Upper lobe of right lung (tissue), 1 donor: ENCODE results near the gene NKD1. TPM values are rescaled to one million over a fixed set of nuclear protein-coding genes. Genes with fewer than 3 reads are reported as not detected.

Source experiments
- ATAC-seq: fragments of 200-7000 bp; cut with Tn5 transposase; one replicate; pipeline ENCODE4 v1.9.1; 2020; ENCODE audit warnings: mild to moderate bottlenecking, moderate library complexity
- DNase-seq: peaks from one replicate; pipeline ENCODE4 v3.0.0-alpha.2; 2020
- H3K27ac ChIP-seq: fragments of 200-600 bp; one replicate; pipeline ENCODE4 v1.8.0; 2022
- H3K27me3 ChIP-seq: fragments of 200-600 bp; one replicate; pipeline ENCODE4 v1.8.0; 2022; ENCODE audit warnings: mild to moderate bottlenecking
- H3K36me3 ChIP-seq: fragments of 200-600 bp; one replicate; pipeline ENCODE4 v1.8.0; 2022
- H3K4me1 ChIP-seq: fragments of 200-600 bp; one replicate; pipeline ENCODE4 v1.8.0; 2022
- H3K4me3 ChIP-seq: fragments of 200-600 bp; one replicate; pipeline ENCODE4 v1.8.0; 2022; ENCODE audit warnings: mild to moderate bottlenecking
- H3K9me3 ChIP-seq: fragments of 200-600 bp; one replicate; pipeline ENCODE4 v1.8.0; 2022
- CTCF ChIP-seq: fragments of 200-600 bp; IDR thresholded peaks from one replicate; pipeline ENCODE4 v1.8.0; 2022; ENCODE audit warnings: antibody characterized with exemption
- intact Hi-C: fragments of 100-400 bp; cut with DNase I; formaldehyde crosslinking; loops from one replicate; pipeline ENCODE4 v1.11.0; 2022
- total RNA-seq: library from RNA; stranded (reverse); fragmentation: NEBNext Ultra II Directional; extraction: Animal tissue kit (Norgen Biotek cat#: 25700); gene quantifications from one replicate; pipeline ENCODE4 v1.2.1, GENCODE V29; 2021
- donor health status: DM: no; HTN: yes; CAD: no; lungs with severe emphysema.

Gene NKD1
- total RNA-seq, 1 donor from 2014 or later = 47.2 TPM

GRCh38 chr16:50679676-50680555, 131.7 kb downstream of the NKD1 start:
- Histone ChIP-seq H3K27ac (no peak overlapping the region), H3K4me3 (peak overlapping the region; percentile 48), H3K4me1 (peaks cover 29% of the 10 kb centered on the region), H3K27me3 (no peaks in the 10 kb centered on the region), H3K9me3 (no peaks in the 10 kb centered on the region), H3K36me3 (peaks cover 4% of the 10 kb centered on the region)
- DNase-seq (no peak), ATAC-seq (no peak)
- intact Hi-C loops = no loop called here
- TF ChIP-seq CTCF = no peak

- peak overlapping the region; percentile 69 for H3K27ac ChIP-seq
- no peak for DNase-seq
- ATAC-seq = no peak
- H3K4me1 ChIP-seq = peaks cover 33% of the 10 kb centered on the region
- peaks cover 4% of the 10 kb centered on the region for H3K36me3 ChIP-seq
- TF ChIP-seq CTCF = no peak
- peak overlapping the region; percentile 48 for H3K4me3 ChIP-seq
- H3K27me3 ChIP-seq = no peaks in the 10 kb centered on the region
- H3K9me3 ChIP-seq = no peaks in the 10 kb centered on the region
- intact Hi-C loops = no loop called here
Observed at GRCh38 chr16:50680556-50680893, 132.3 kb downstream of the NKD1 start.

DNA sequence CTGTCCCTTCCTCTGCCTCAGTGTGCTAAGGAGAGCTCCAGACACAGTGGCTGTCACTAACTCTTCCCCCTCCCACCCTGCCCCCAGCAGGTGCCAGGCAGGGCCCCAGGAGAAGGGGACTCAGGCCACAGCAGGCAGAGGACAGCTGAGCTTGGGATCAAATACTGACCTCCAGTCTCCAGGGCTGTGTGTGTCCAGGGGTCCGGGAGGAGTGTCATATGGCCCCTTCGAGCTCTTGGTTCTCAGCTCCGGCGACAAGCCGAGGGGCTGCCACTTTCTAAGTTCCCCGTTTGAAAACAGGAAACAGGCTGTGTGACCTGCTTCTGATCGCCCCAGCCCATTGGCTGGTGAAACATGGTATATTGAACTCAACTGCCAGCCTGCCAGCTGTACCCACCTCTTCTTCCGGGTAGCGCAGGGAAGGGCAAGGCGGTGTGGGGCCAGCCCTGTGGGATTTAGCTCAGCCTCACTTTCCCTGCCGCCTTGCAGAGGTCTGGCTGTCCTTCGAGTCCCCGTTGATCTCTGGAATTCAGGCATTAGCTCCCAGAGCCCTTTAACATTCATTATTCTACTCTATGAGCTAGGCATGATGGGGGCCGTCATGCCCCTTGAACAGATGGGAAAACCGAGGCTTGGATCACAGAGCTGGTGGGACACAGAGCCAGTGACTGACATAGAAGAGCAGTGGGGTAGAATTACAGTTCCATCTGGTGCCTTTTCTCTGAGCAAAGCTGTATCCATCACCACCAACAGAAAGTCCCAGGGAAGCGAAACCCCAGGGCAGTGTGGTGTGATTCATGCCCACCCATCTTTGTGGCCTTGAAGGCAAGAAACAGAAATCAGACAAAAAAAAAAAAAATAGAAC, 133.1 kb downstream of the NKD1 start, which contains the start of gene SNX20:
SNX20 (minus strand) TSS at position 292 of the 865 bp plus-strand sequence. CDS start 3,786 bp downstream, outside the sequence.
- DNase-seq = no peak
- peak; percentile 75 for ATAC-seq
- peak within 1 kb of the TSS; percentile 48 for H3K4me3 ChIP-seq
- H3K27me3 ChIP-seq = no peaks in the 10 kb centered on the region
- peaks cover 4% of the 10 kb centered on the region for H3K36me3 ChIP-seq
- no peaks in the 10 kb centered on the region for H3K9me3 ChIP-seq
- H3K4me1 ChIP-seq = peaks cover 35% of the 10 kb centered on the region
- peak within 1 kb of the TSS; percentile 69 for H3K27ac ChIP-seq
- intact Hi-C loops = no loop called here
- TF ChIP-seq CTCF = no peak

DNA sequence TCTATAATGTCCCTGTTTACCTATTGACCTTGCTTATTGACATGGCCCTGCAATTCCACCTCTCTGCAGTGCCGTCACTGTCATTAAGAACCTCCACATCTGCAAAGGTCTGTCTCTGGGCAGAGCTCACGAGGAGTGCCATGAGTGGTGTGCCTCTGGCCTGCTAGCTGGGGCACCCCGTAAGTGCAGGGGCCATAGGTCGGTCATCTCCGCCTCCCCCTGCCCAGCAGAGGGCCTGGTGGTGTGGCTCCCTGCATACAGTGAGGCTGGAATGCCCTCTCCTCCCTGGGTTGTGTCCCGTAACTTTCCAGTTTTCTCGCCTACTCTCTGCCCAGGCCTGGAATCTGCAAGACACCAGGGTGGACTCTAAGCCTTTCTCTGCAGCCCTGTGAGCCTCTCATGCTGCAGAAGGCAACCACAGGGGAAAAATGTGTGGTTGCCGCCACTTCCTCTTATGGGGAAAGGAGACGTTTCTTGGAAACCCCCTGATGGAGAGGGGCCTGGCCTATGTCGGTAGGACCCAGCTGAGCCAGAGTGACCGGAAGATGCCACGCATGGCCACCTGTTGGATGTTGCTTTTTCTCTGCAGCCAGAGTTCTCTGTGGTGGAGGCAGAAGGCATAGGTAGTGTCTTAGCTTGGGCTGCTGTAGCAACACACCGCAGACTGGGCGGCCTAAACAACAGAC, 135.6 kb downstream of the NKD1 start:
- intact Hi-C loops = no loop called here

More for the DNA sequence above, 135.6 kb downstream of the NKD1 start:
- no peaks in the 10 kb centered on the region for H3K9me3 ChIP-seq
- ATAC-seq (peak; percentile 68), DNase-seq (no peak)
- no peaks in the 10 kb centered on the region for H3K27me3 ChIP-seq
- TF ChIP-seq CTCF = no peak
- H3K36me3 ChIP-seq = no peaks in the 10 kb centered on the region
- peak overlapping the region; percentile 42 for H3K27ac ChIP-seq
- peaks cover 32% of the 10 kb centered on the region for H3K4me1 ChIP-seq
- no peak overlapping the region for H3K4me3 ChIP-seq
